WI38 (cell line): ENCODE measurements around the gene COL19A1.
A peak's percentile ranks its signal among the peaks of the same experiment; 100 is the strongest.
"Not testable (repeated sequence)": the region's sequence is repeated elsewhere in the genome, so short reads cannot be mapped to it uniquely, and the experiment has no call there.

Source experiments
- H3K4me3 ChIP-seq: 2 replicates; pipeline ENCODE4 v1.5.1; 2011; ENCODE audit warnings: low read depth, mild to moderate bottlenecking, control low read depth, low read length
- TF ChIP-seq, protein P1 (sequence below): IDR thresholded peaks from 2 replicates; pipeline ENCODE4 v1.5.1; 2012; ENCODE audit warnings: low read depth, mild to moderate bottlenecking, control low read depth, low read length

COL19A1 gene

DNA sequence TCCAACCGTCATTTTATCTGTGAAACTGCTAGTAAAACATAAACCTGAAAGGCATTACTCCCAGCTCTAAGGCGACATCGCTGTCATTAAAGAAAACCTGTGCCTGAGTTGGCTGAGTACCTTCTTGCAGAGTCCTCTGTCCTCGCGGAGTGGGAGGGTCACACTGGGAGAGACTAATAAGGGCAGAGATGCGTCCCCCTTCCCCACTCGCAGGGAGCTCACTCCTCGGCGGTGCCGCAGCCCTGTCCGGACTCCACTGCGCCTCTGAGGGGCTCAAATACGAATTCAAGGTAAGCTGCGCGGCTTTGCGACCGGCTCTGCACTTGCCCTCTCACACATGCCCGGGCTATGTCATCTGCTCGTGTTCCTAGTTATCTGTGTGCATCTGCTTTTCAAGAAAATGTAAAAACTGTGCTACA is at the start of gene COL19A1:
COL19A1 (plus strand) TSS at position 206 of the 419 bp plus-strand sequence. CDS start 13,012 bp downstream, outside the sequence.
- peak within 1 kb of the TSS; percentile 52 for H3K4me3 ChIP-seq
- TF ChIP-seq, protein P1, sequence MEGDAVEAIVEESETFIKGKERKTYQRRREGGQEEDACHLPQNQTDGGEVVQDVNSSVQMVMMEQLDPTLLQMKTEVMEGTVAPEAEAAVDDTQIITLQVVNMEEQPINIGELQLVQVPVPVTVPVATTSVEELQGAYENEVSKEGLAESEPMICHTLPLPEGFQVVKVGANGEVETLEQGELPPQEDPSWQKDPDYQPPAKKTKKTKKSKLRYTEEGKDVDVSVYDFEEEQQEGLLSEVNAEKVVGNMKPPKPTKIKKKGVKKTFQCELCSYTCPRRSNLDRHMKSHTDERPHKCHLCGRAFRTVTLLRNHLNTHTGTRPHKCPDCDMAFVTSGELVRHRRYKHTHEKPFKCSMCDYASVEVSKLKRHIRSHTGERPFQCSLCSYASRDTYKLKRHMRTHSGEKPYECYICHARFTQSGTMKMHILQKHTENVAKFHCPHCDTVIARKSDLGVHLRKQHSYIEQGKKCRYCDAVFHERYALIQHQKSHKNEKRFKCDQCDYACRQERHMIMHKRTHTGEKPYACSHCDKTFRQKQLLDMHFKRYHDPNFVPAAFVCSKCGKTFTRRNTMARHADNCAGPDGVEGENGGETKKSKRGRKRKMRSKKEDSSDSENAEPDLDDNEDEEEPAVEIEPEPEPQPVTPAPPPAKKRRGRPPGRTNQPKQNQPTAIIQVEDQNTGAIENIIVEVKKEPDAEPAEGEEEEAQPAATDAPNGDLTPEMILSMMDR = no peak

DNA sequence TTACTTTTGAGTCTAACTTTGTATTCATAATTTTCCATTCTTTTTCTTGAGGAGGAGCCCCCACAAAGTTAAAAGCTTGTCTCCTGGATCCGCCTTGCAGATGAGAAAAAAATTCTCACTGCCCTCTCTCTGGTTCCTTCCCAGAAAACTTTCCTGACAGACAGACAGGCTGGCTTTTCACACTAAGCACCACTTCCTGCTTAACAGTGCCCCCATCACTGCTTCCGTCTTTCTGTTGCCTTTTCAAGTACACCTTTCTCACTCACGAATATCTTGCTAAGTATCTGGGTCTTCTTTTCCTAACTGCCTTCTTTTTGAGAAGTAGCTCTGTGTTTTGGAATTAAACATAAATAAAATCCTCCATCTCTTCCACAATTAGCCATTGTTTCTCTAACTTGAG is 49.8 kb upstream of the COL19A1 start:
- no peak overlapping the region for H3K4me3 ChIP-seq
- TF ChIP-seq, protein P1 = no peak

DNA sequence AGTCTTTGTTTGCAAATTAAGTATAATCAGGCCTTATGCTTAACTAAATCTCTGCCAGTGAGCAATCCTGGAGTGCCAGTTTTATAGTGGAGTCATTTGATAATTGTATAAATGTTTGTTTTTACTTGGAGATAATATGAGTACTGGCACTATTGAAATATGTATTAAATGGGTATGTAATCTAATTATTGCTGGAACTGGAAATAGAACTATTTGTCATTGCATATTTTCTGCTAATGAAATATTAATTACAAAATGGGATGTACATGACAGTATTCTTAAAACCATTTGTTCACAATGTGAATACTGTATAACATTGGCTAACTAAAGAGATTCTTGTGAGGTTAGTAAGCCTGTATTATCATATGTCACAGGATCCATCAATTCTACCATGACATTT is 49.0 kb upstream of the COL19A1 start:
- H3K4me3 ChIP-seq = no peak overlapping the region

DNA sequence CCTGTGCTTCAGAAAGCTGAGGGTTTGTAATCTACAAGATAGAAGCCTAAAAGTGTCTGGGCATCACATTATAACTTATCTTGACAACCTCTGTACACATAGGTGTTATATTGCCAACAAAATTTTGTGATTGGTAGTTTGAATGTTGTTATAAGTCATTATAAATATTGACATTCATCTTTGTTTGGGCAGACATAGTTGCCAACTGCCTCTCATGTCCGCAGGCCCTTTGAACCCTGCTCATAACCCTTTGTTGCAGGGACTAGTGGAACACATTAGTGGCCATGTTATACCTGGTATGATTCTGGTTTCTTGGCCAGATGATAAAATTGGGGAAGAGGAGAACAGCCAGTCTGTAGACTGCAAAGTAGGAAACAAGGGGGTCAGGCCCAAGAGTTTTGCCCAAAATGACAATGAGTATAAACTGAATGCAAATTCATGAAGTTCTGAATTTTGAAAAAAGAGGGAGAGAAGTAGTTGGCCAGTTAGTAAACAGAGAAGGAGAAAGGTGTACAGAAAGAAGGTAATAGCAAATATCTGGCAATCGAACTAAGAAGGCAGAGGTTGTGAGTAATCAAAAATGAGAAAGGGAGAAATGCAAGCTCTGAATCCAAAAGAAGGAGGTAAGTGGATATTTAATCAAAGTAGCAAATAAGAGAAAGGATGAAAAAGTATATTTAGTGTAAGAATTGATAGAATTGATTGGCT is 48.0 kb upstream of the COL19A1 start:
- TF ChIP-seq, protein P1 = no peak
- no peak overlapping the region for H3K4me3 ChIP-seq

More for the DNA sequence above, 49.0 kb upstream of the COL19A1 start:
- TF ChIP-seq, protein P1 = no peak

DNA sequence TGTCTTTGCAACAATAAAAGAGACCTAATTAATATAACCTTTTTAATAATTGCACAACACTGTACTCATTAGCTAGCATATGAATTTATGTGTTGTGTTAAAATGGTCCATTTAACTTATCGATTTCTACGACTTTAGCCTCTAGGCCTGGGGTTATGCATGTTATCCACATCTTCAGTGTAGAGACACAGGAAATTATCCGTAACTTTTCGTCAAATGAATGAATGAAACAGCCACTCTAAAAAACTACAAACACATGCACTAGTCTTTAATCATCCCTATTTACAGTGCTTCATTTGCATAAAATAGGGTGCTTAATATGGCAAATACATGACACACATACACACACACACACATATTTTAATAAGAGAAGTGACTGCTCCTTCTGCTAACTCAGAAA is 47.2 kb upstream of the COL19A1 start:
- H3K4me3 ChIP-seq = no peak overlapping the region
- TF ChIP-seq, protein P1 = no peak

DNA sequence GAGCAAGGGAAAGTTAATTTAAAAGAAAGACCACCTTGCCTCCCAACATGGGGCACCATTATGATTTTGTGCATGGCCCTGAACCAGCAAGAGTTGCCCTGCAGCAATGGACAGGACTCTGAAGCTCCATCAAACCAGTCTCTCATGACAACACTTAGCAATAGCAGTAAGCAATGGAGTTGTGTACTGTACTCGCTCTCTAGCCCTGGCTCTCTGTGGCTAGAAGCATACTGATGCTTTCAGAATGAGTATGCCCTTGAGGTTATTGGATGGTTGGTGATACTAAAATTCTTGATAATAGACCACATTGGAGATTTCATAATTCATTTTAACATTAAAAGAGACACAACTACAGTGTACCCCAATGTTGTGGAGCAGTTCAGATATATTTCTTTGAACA is 46.3 kb upstream of the COL19A1 start:
- no peak overlapping the region for H3K4me3 ChIP-seq
- TF ChIP-seq, protein P1 = no peak

DNA sequence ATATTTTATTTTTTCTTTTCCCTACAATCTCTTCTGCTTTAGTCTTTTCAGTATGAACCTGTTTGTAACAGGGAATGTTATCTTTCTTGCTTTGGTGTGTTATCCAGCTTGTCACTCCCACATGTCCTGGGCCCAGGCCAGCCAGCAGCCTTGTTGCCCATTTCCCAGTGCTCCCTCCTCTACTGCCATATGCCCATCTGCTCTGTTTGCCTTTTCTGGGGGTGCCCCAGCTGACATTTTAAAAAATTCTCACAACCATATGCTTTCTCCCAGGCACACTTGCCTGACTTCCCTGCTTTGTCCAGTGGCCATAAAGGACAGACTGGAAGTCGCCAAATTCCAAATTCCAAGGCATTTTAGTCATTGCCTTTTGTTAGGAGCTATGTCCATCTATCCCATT is 45.9 kb upstream of the COL19A1 start:
- TF ChIP-seq, protein P1 = no peak
- no peak overlapping the region for H3K4me3 ChIP-seq

DNA sequence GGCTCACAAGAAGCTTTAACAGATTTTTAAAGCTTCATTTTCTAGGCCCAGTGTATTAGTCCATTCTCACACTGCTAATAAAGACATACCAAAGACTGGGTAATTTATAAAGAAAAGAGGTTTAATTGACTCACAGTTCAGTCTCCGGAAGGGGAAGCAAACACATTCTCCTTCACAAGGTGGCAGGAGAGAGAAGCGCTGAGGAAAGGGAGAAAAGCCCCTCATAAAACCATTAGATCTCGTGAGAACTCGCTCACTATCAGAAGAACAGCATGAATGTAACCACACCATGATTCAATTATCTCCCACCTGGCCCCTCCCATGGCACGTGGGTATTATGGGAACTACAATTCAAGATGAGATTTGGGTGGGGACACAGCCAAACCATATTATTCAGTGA is 42.0 kb upstream of the COL19A1 start:
- not testable (repeated sequence) for H3K4me3 ChIP-seq
